MCF 10A (cell line): ENCODE measurements around the gene LPIN3. TPM values are rescaled to one million over a fixed set of nuclear protein-coding genes. Genes with fewer than 3 reads are reported as not detected.

Experiments used
- BruUV-seq: library from RNA; stranded (reverse); fragments of 400-500 nt; replicated peaks from 2 replicates; lab custom pipeline; 2021; lab: Mats Ljungman, UMichigan
- CTCF ChIA-PET: fragments of 300-600 bp; sonication (Branson Sonifier 250); formaldehyde crosslinking; extraction: SDS; loops from one replicate; lab custom pipeline; 2021; ENCODE audit warnings: antibody characterized with exemption, inconsistent platforms; lab: Yijun Ruan, JAX
- POLR2A ChIA-PET: fragments of 300-600, 350-650 bp; sonication (Branson Sonifier 250); formaldehyde crosslinking; extraction: SDS; loops from one replicate; lab custom pipeline; 2020; ENCODE audit warnings: antibody characterized with exemption, inconsistent platforms; lab: Yijun Ruan, JAX
- DNase-seq: peaks from one replicate; pipeline ENCODE4 v3.0.0-alpha.2; 2018; ENCODE audit not compliant: unreplicated experiment
- H3K27ac Mint-ChIP-seq: one replicate; pipeline ENCODE4 v1.8.0; 2022; ENCODE audit warnings: mild to moderate bottlenecking, low read depth, mixed read lengths; ENCODE audit not compliant: unreplicated experiment
- H3K27me3 Mint-ChIP-seq: one replicate; pipeline ENCODE4 v1.8.0; 2022; ENCODE audit warnings: mixed read lengths; ENCODE audit not compliant: insufficient read depth, unreplicated experiment
- H3K36me3 Mint-ChIP-seq: one replicate; pipeline ENCODE4 v1.8.0; 2022; ENCODE audit warnings: mild to moderate bottlenecking, moderate library complexity, mixed read lengths; ENCODE audit not compliant: insufficient read depth, unreplicated experiment
- H3K4me1 Mint-ChIP-seq: one replicate; pipeline ENCODE4 v1.8.0; 2022; ENCODE audit warnings: mixed read lengths; ENCODE audit not compliant: insufficient read depth, unreplicated experiment
- H3K4me3 Mint-ChIP-seq: one replicate; pipeline ENCODE4 v1.8.0; 2022; ENCODE audit warnings: mild to moderate bottlenecking, moderate library complexity, mixed read lengths; ENCODE audit not compliant: unreplicated experiment
- H3K9me3 Mint-ChIP-seq: one replicate; pipeline ENCODE4 v1.8.0; 2022; ENCODE audit warnings: mixed read lengths; ENCODE audit not compliant: unreplicated experiment
- CTCF ChIP-seq: fragments of 200-600 bp; IDR thresholded peaks from one replicate; pipeline ENCODE4 v1.8.0; 2022; ENCODE audit warnings: antibody characterized with exemption, mild to moderate bottlenecking; ENCODE audit not compliant: unreplicated experiment
- intact Hi-C: fragments of 100-400 bp; cut with micrococcal nuclease; formaldehyde crosslinking; loops from 2 replicates; pipeline ENCODE4 v1.14.1; 2022
- total RNA-seq: library from RNA; stranded (reverse); gene quantifications from 2 replicates; pipeline ENCODE4 v1.2.3, GENCODE V29; 2022

Gene LPIN3
- total RNA-seq, 1 experiment from 2014 or later = 16.5 TPM

DNA sequence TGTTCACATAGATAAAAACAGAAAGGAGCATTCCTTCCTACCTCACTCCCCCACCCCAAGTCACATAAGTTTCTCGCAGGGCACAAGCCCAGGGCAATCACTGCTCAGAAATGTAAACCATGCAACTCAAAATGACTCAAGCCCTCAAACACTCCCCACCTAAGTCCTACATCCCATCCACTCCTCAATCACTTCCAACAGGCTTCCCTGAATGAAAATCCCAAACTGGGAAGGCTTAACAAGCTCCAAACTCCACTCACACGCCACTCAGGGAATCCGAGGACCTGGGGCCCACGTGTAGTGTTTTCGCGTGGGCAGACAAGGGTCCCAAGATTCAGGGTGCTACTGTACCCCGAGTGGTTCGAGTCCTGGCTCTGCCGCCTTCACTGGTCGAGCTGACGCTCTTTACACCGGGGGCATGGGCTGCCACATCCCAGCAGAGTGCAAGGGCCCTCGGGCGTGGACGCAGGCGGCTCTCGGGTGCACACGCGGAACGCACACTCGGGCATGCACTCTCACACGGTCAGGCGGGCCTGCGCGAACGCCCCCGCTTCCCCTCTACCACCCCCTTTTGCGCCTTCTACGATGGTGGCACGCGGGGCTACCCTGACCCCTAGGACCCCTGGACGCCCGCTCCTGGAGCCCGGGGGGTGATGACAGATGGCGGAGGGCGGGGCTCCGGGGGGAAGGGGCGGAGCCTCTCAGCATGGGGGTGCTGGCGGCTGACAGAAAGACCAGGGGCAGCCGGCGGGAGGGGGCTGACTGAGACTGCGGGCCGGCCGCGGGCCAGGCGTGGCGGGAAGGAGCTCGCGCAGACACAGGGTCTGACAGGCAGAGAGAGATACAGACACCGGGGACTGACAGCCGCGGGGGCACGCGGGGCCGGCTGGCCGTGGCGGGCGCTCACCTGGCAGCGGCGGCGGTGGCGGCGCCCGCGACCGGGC, 23.7 kb upstream of the LPIN3 start:
- peaks cover 1% of the 10 kb centered on the region for H3K36me3 Mint-ChIP-seq
- BruUV-seq = no TSS peak
- no peaks in the 10 kb centered on the region for H3K27me3 Mint-ChIP-seq
- peak overlapping the region; percentile 99 for H3K4me3 Mint-ChIP-seq
- peak; percentile 63 for DNase-seq
- intact Hi-C loops = loop anchor here (2.0 to 10.0 kb wide), 3 partner anchors 70 to 182 kb away; partner anchors contain the start of gene PLCG1
- no peaks in the 10 kb centered on the region for H3K9me3 Mint-ChIP-seq
- POLR2A ChIA-PET = interaction anchor here (0.5 to 3.1 kb wide), 20 partner anchors 9 to 184 kb away, joined by 3 to 21 read pairs (median 4); partner anchors contain the start of genes LPIN3 and PLCG1
- H3K27ac Mint-ChIP-seq = peak overlapping the region; percentile 63
- peaks cover 26% of the 10 kb centered on the region for H3K4me1 Mint-ChIP-seq
- no peak for TF ChIP-seq CTCF
- CTCF ChIA-PET = interaction anchor here (0.6 to 1.6 kb wide), 12 partner anchors 10 to 183 kb away, joined by 3 to 5 read pairs (median 3); partner anchors contain the start of gene LPIN3

DNA sequence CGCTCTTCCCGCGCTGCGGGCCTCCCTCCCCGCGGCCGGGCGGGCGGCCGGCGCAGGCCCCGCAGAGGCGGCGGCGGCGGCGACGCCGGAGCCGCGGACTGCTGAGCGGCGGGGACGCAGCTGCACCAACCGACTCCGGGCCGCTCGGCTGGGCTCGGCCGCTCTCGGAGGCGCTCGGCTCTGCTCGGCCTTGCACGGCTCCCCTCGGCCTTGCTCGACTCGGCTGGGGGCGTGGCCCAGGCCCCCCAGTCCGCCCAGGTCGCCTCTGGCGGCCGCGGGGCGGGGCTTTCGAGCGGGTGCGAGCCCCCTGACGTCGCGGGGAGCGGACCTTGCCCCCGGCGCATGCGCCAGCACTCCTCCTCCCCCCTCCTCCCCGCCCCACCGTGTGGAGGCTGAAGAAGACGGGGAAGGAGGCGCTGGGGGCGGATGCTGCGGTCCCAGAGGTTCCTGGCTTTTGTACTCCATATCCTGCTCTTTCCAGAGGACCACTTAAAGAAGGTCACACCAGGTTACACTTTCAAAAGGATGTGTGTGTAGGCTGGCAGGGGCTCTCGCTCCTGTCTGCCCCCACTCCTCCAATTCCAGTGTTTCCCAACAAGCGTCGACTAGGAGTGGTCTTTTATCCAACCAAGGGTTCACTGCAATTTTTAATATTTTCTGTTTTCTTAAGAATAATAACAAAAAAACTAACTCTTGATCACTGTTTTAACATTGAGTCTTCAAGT, 22.9 kb upstream of the LPIN3 start, which contains the start of gene ZHX3:
TSS of gene ZHX3 (minus strand) at position 186 of the 725 bp plus-strand sequence. CDS start 112,815 bp downstream, outside the sequence.
- BruUV-seq = no TSS peak
- DNase-seq = peak; percentile 96
- H3K27ac Mint-ChIP-seq = peak within 1 kb of the TSS; percentile 63
- TF ChIP-seq CTCF = no peak
- H3K4me1 Mint-ChIP-seq = peaks cover 29% of the 10 kb centered on the region
- ChIA-PET CTCF (interaction anchor here (0.7 to 1.6 kb wide), 5 partner anchors 22 to 183 kb away, joined by 3 to 6 read pairs (median 3); no protein-coding TSS in a partner anchor), POLR2A (interaction anchor here (0.5 to 3.1 kb wide), 10 partner anchors 9 to 185 kb away, joined by 3 to 21 read pairs (median 5); partner anchors contain the start of genes LPIN3 and PLCG1)
- peak within 1 kb of the TSS; percentile 99 for H3K4me3 Mint-ChIP-seq
- H3K27me3 Mint-ChIP-seq = no peaks in the 10 kb centered on the region
- intact Hi-C loops = loop anchor here (2.0 to 10.0 kb wide), 3 partner anchors 70 to 183 kb away; partner anchors contain the start of gene PLCG1
- no peaks in the 10 kb centered on the region for H3K36me3 Mint-ChIP-seq
- no peaks in the 10 kb centered on the region for H3K9me3 Mint-ChIP-seq

DNA sequence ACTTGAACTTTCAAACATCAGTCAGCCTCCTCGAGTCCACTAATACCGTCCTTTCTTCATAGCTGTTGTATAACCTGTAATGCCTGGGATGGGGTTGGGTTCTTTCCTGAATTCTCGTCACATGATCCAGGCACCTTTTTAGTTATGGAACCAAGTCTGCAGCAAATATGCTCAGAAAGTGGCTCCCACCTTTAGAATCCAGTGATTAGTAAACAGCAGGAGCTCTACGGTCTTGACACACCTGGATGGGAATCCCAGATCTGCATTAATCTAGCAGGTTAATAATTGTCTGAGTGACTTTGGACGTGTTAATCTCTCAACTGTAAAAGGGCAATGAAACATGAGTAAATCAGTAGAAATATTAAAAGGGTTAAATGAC, 22.4 kb upstream of the LPIN3 start:
- TF ChIP-seq CTCF = no peak
- intact Hi-C loops = loop anchor here (5.0 to 10.0 kb wide), 2 partner anchors 71 to 183 kb away; partner anchors contain the start of gene PLCG1
- H3K9me3 Mint-ChIP-seq = no peaks in the 10 kb centered on the region
- H3K4me3 Mint-ChIP-seq = peak overlapping the region; percentile 99
- ChIA-PET POLR2A (interaction anchor here (2.4 to 3.1 kb wide), 2 partner anchors 11 to 22 kb away, joined by 18 read pairs; partner anchors contain the start of gene LPIN3), CTCF (interaction anchor here (0.6 to 1.6 kb wide), 6 partner anchors 20 to 183 kb away, joined by 3 to 6 read pairs (median 3); no protein-coding TSS in a partner anchor)
- DNase-seq = no peak
- H3K27ac Mint-ChIP-seq = no peak overlapping the region
- TSS peak; percentile 84 for BruUV-seq
- peaks cover 29% of the 10 kb centered on the region for H3K4me1 Mint-ChIP-seq
- no peaks in the 10 kb centered on the region for H3K27me3 Mint-ChIP-seq
- H3K36me3 Mint-ChIP-seq = no peaks in the 10 kb centered on the region
